Neural cell (in vitro differentiated cells): Measurements from ENCODE around the gene CNNM1. TPM values are rescaled to one million over a fixed set of nuclear protein-coding genes. Genes with fewer than 3 reads are reported as not detected.

Source experiments
- H2AFZ ChIP-seq: fragments of 200-600, 300-800 bp; sonication (generic), shearing (Covaris generic); 2 replicates; pipeline ENCODE4 v1.6.0; 2014; ENCODE audit warnings: low read depth, mild to moderate bottlenecking, antibody characterized with exemption, low read length, moderate library complexity
- H3F3A ChIP-seq: fragments of 200-600 bp; shearing (Covaris generic); 2 replicates; pipeline ENCODE4 v1.6.1; 2016; ENCODE audit warnings: mild to moderate bottlenecking, moderate library complexity, mixed read lengths, antibody characterized with exemption, low read length; ENCODE audit not compliant: insufficient read depth, poor library complexity, severe bottlenecking
- H3K27ac ChIP-seq: fragments of 200-600, 300-800 bp; sonication (generic), shearing (Covaris generic); 2 replicates; pipeline ENCODE4 v1.5.1; 2014; ENCODE audit warnings: mild to moderate bottlenecking, low read length, moderate library complexity
- H3K27me3 ChIP-seq: fragments of 300-800, 200-600 bp; sonication (generic), shearing (Covaris generic); 2 replicates; pipeline ENCODE4 v1.6.0; 2014; ENCODE audit warnings: mild to moderate bottlenecking, low read depth, low read length, moderate library complexity; ENCODE audit not compliant: insufficient read depth
- H3K36me3 ChIP-seq: fragments of 300-800, 200-600 bp; sonication (generic), shearing (Covaris generic); 2 replicates; pipeline ENCODE4 v1.5.1; 2014; ENCODE audit warnings: mild to moderate bottlenecking, antibody characterized with exemption, low read length, moderate library complexity; ENCODE audit not compliant: insufficient read depth
- H3K4me2 ChIP-seq: fragments of 300-800, 200-600 bp; sonication (generic), shearing (Covaris generic); 2 replicates; pipeline ENCODE4 v1.6.0; 2014; ENCODE audit warnings: mild to moderate bottlenecking, low read length
- H3K4me3 ChIP-seq: fragments of 300-800, 200-600 bp; sonication (generic), shearing (Covaris generic); 2 replicates; pipeline ENCODE4 v1.5.1; 2014; ENCODE audit warnings: mild to moderate bottlenecking, low read length, moderate library complexity
- H3K79me2 ChIP-seq: fragments of 200-600 bp; shearing (Covaris generic); replicated peaks from 2 replicates; pipeline ENCODE4 v1.6.0; 2014; ENCODE audit warnings: mild to moderate bottlenecking, low read length, moderate library complexity; ENCODE audit not compliant: insufficient read depth
- H3K9ac ChIP-seq: fragments of 300-800, 200-600 bp; sonication (generic), shearing (Covaris generic); 2 replicates; pipeline ENCODE4 v1.6.1; 2016; ENCODE audit warnings: mild to moderate bottlenecking, low read length, mixed read lengths
- H3K9me2 ChIP-seq: fragments of 200-600 bp; shearing (Covaris generic); 2 replicates; pipeline ENCODE4 v1.6.1; 2016; ENCODE audit warnings: mild to moderate bottlenecking, low read length, mixed read lengths; ENCODE audit not compliant: insufficient read depth
- H3K9me3 ChIP-seq: fragments of 200-600, 300-800 bp; sonication (generic), shearing (Covaris generic); 2 replicates; pipeline ENCODE4 v1.6.1; 2016; ENCODE audit warnings: mild to moderate bottlenecking, mixed run types, low read length, moderate library complexity, mixed read lengths
- H4K20me1 ChIP-seq: fragments of 200-600 bp; shearing (Covaris generic); 2 replicates; pipeline ENCODE4 v1.6.1; 2016; ENCODE audit warnings: mild to moderate bottlenecking, mixed run types; ENCODE audit not compliant: insufficient read depth
- CTCF ChIP-seq: fragments of 450-650 bp; IDR thresholded peaks from 2 replicates; pipeline ENCODE4 v1.5.1; 2014; ENCODE audit warnings: antibody characterized with exemption, mild to moderate bottlenecking, moderate library complexity; ENCODE audit not compliant: poor library complexity, severe bottlenecking
- EP300 ChIP-seq: fragments of 450-650 bp; conservative IDR thresholded peaks from 2 replicates; pipeline ENCODE4 v1.6.1; 2014; ENCODE audit warnings: antibody characterized with exemption, mild to moderate bottlenecking, moderate library complexity; ENCODE audit not compliant: poor library complexity, severe bottlenecking
- EZH2 ChIP-seq: fragments of 200-600, 300-800 bp; shearing (Covaris generic), sonication (generic); IDR thresholded peaks from 2 replicates; pipeline ENCODE4 v1.6.1; 2014; ENCODE audit warnings: antibody characterized with exemption, low read length, borderline replicate concordance, mild to moderate bottlenecking; ENCODE audit not compliant: insufficient read depth, poor library complexity, severe bottlenecking
- MXI1 ChIP-seq: fragments of 450-650 bp; conservative IDR thresholded peaks from 2 replicates; pipeline ENCODE4 v1.6.1; 2014; ENCODE audit warnings: antibody characterized with exemption, mild to moderate bottlenecking; ENCODE audit not compliant: poor library complexity, severe bottlenecking
- POLR2AphosphoS5 ChIP-seq: IDR thresholded peaks from 2 replicates; pipeline ENCODE4 v1.6.1; 2012
- RAD21 ChIP-seq: fragments of 450-650 bp; conservative IDR thresholded peaks from 2 replicates; pipeline ENCODE4 v1.6.1; 2014; ENCODE audit warnings: antibody characterized with exemption, mild to moderate bottlenecking, moderate library complexity
- SMC3 ChIP-seq: fragments of 450-650 bp; conservative IDR thresholded peaks from 2 replicates; pipeline ENCODE4 v1.6.1; 2014; ENCODE audit warnings: antibody characterized with exemption, mild to moderate bottlenecking, moderate library complexity; ENCODE audit not compliant: poor library complexity
- TAF1 ChIP-seq: IDR thresholded peaks from 2 replicates; pipeline ENCODE4 v1.6.1; 2012; ENCODE audit warnings: low read depth
- polyA plus RNA-seq: library from polyadenylated mRNA; depleted of rRNA; stranded (reverse); fragments of >200 nt; gene quantifications from 2 replicates; pipeline ENCODE4 v1.2.3, GENCODE V29; 2014
- TF ChIP-seq, protein P1 (sequence below): IDR thresholded peaks from 2 replicates; pipeline ENCODE4 v1.6.1; 2012; ENCODE audit warnings: borderline replicate concordance

CNNM1 gene
- polyA plus RNA-seq, 1 donor from 2014 or later, result 1.5 TPM

- H3K9ac ChIP-seq, result no peak overlapping the region
- H3K79me2 ChIP-seq, result no peaks in the 10 kb centered on the region
- H3K27me3 ChIP-seq, result no peaks in the 10 kb centered on the region
- H3K36me3 ChIP-seq, result no peaks in the 10 kb centered on the region
- H4K20me1 ChIP-seq, result no peaks in the 10 kb centered on the region
- no peak overlapping the region for H2AFZ ChIP-seq
- no peak overlapping the region for H3K4me3 ChIP-seq
- H3K27ac ChIP-seq, result no peak overlapping the region
- no peak for TF ChIP-seq RAD21
- no peak for TF ChIP-seq TAF1
- no peak for TF ChIP-seq POLR2AphosphoS5
- no peak for TF ChIP-seq EZH2
- TF ChIP-seq CTCF, result no peak
- no peak for TF ChIP-seq MXI1
- no peak for TF ChIP-seq EP300
- no peak for TF ChIP-seq SMC3
- TF ChIP-seq, protein P1, sequence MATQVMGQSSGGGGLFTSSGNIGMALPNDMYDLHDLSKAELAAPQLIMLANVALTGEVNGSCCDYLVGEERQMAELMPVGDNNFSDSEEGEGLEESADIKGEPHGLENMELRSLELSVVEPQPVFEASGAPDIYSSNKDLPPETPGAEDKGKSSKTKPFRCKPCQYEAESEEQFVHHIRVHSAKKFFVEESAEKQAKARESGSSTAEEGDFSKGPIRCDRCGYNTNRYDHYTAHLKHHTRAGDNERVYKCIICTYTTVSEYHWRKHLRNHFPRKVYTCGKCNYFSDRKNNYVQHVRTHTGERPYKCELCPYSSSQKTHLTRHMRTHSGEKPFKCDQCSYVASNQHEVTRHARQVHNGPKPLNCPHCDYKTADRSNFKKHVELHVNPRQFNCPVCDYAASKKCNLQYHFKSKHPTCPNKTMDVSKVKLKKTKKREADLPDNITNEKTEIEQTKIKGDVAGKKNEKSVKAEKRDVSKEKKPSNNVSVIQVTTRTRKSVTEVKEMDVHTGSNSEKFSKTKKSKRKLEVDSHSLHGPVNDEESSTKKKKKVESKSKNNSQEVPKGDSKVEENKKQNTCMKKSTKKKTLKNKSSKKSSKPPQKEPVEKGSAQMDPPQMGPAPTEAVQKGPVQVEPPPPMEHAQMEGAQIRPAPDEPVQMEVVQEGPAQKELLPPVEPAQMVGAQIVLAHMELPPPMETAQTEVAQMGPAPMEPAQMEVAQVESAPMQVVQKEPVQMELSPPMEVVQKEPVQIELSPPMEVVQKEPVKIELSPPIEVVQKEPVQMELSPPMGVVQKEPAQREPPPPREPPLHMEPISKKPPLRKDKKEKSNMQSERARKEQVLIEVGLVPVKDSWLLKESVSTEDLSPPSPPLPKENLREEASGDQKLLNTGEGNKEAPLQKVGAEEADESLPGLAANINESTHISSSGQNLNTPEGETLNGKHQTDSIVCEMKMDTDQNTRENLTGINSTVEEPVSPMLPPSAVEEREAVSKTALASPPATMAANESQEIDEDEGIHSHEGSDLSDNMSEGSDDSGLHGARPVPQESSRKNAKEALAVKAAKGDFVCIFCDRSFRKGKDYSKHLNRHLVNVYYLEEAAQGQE, result no peak
- no peak overlapping the region for H3K4me2 ChIP-seq
- no peaks in the 10 kb centered on the region for H3F3A ChIP-seq
- no peaks in the 10 kb centered on the region for H3K9me2 ChIP-seq
- H3K9me3 ChIP-seq, result no peaks in the 10 kb centered on the region
Observed at GRCh38 chr10:99393683-99394082, 64.5 kb downstream of the CNNM1 start.

GRCh38 chr10:99394256-99394655, 65.1 kb downstream of the CNNM1 start:
- no peaks in the 10 kb centered on the region for H3K9me2 ChIP-seq
- H3K27ac ChIP-seq, result no peak overlapping the region
- H3K79me2 ChIP-seq, result no peaks in the 10 kb centered on the region
- TF ChIP-seq RAD21, result no peak
- TF ChIP-seq POLR2AphosphoS5, result no peak
- TF ChIP-seq TAF1, result no peak
- no peak for TF ChIP-seq SMC3
- TF ChIP-seq, protein P1, result no peak
- no peak for TF ChIP-seq MXI1
- no peak for TF ChIP-seq CTCF
- TF ChIP-seq EZH2, result no peak
- no peak for TF ChIP-seq EP300
- H3K9me3 ChIP-seq, result no peaks in the 10 kb centered on the region
- no peak overlapping the region for H3K9ac ChIP-seq
- no peaks in the 10 kb centered on the region for H3F3A ChIP-seq
- H3K27me3 ChIP-seq, result no peaks in the 10 kb centered on the region
- no peak overlapping the region for H3K4me2 ChIP-seq
- H4K20me1 ChIP-seq, result no peaks in the 10 kb centered on the region
- no peak overlapping the region for H3K4me3 ChIP-seq
- no peak overlapping the region for H2AFZ ChIP-seq
- H3K36me3 ChIP-seq, result no peaks in the 10 kb centered on the region
